ENCODE measurements around the gene COL28A1. TPM values are rescaled to one million over a fixed set of nuclear protein-coding genes. Genes with fewer than 3 reads are reported as not detected.

The COL28A1 gene
- total and polyA plus RNA-seq, 2 of the 13 experiments (the other 11 are each of a cell fraction or from before 2014, with no cell fraction given), result 0.07 to 0.15 TPM

GRCh38 chr7:7521259-7521658, 14.4 kb downstream of the COL28A1 start:
- Histone ChIP-seq H3K4me1 (ENCODE audit: insufficient read depth, low read length) (peaks cover 32% of the 10 kb centered on the region), H3K27me3 (ENCODE audit: control insufficient read depth in 1 of 2, insufficient read depth in 2 of 2, low read length in 2 of 2) (no peaks in the 10 kb centered on the region), H3K79me2 (ENCODE audit: insufficient read depth, low read length) (no peaks in the 10 kb centered on the region), H3K4me3 (replicated peaks in 1 of 3; ENCODE audit: insufficient read depth in 1 of 3, low read depth in 2 of 3, low read length in 3 of 3) (no peak overlapping the region), H3K9me3 (ENCODE audit: low read length) (no peaks in the 10 kb centered on the region), H3K4me2 (ENCODE audit: low read depth, low read length) (no peak overlapping the region), H4K20me1 (ENCODE audit: insufficient read depth, low read length) (no peaks in the 10 kb centered on the region), H3K36me3 (replicated peaks in 1 of 2; ENCODE audit: control insufficient read depth in 1 of 2, insufficient read depth in 2 of 2, low read length in 2 of 2) (no peaks in the 10 kb centered on the region), H2AFZ (ENCODE audit: low read length) (no peak overlapping the region), H3K27ac (ENCODE audit: extremely low read length, insufficient read depth, low read length) (no peak overlapping the region), H3K9ac (ENCODE audit: insufficient read depth, low read depth, low read length) (no peak overlapping the region)
- 0 out of 2 replicates have a peak, but pooled peaks have one; percentile 18 for TF ChIP-seq CTCF (CRISPR knock-in tag; IDR thresholded peaks at IDR 0.05)
- no peak for TF ChIP-seq CHD2 (IDR thresholded peaks at IDR 0.05; ENCODE audit: low read depth, low read length)
- no peak for TF ChIP-seq AGO1 (IDR thresholded peaks at IDR 0.05; ENCODE audit: low read depth, low read length, poor library complexity, severe bottlenecking)
- FAIRE-seq, result no peak
- in situ Hi-C loops (cut with HindIII; ENCODE audit: extremely low pct_ligation_motif_present, low pct_unique_long_range_greater_than_20kb) (no loop called here), intact Hi-C loops (cut with micrococcal nuclease; ENCODE audit: unreplicated experiment) (no loop called here)
- ChIA-PET POLR2A (no interaction called here), CTCF (ENCODE audit: low intra/inter-chr PET ratio, low total read pairs) (no interaction called here)
- no TSS peak for BruUV-seq (replicated peaks)
- WGBS (ENCODE audit: low lambda C conversion rate), result 83% methylated on average over 3 of the region's 3 CpGs
- no peak for ATAC-seq
- no peak for DNase-seq (ENCODE audit: low spot score)

- H3K36me3 ChIP-seq (replicated peaks in 1 of 2; ENCODE audit: control insufficient read depth in 1 of 2, insufficient read depth in 2 of 2, low read length in 2 of 2), result no peaks in the 10 kb centered on the region
- H3K27ac ChIP-seq (ENCODE audit: extremely low read length, insufficient read depth, low read length), result no peak overlapping the region
- H3K4me3 ChIP-seq (replicated peaks in 1 of 3; ENCODE audit: insufficient read depth in 1 of 3, low read depth in 2 of 3, low read length in 3 of 3), result no peak overlapping the region
- no TSS peak for BruUV-seq (replicated peaks)
- no peak overlapping the region for H2AFZ ChIP-seq (ENCODE audit: low read length)
- ChIA-PET CTCF (ENCODE audit: low intra/inter-chr PET ratio, low total read pairs) (no interaction called here), POLR2A (no interaction called here)
- DNase-seq (ENCODE audit: low spot score), result no peak
- H3K4me2 ChIP-seq (ENCODE audit: low read depth, low read length), result no peak overlapping the region
- no peak overlapping the region for H3K9ac ChIP-seq (ENCODE audit: insufficient read depth, low read depth, low read length)
- ATAC-seq, result no peak
- peaks cover 48% of the 10 kb centered on the region for H3K4me1 ChIP-seq (ENCODE audit: insufficient read depth, low read length)
- no peak for FAIRE-seq
- in situ Hi-C loops (cut with HindIII; ENCODE audit: extremely low pct_ligation_motif_present, low pct_unique_long_range_greater_than_20kb), result no loop called here
- no peaks in the 10 kb centered on the region for H3K27me3 ChIP-seq (ENCODE audit: control insufficient read depth in 1 of 2, insufficient read depth in 2 of 2, low read length in 2 of 2)
- H3K9me3 ChIP-seq (ENCODE audit: low read length), result no peaks in the 10 kb centered on the region
- TF ChIP-seq NFAT5 (CRISPR knock-in tag; IDR thresholded peaks at IDR 0.05), result no peak
- H3K79me2 ChIP-seq (ENCODE audit: insufficient read depth, low read length), result no peaks in the 10 kb centered on the region
- H4K20me1 ChIP-seq (ENCODE audit: insufficient read depth, low read length), result no peaks in the 10 kb centered on the region
- intact Hi-C loops (cut with micrococcal nuclease; ENCODE audit: unreplicated experiment), result no loop called here
- WGBS (ENCODE audit: low lambda C conversion rate), result 49% methylated on average over 2 of the region's 2 CpGs
These were observed 16.1 kb downstream of the COL28A1 start for GRCh38 chr7:7519528-7519927.

All from HepG2 (cell line).